CD8-positive, alpha-beta memory T cell (primary cell): ENCODE measurements around the gene PKD1L1. TPM values are rescaled to one million over a fixed set of nuclear protein-coding genes. Genes with fewer than 3 reads are reported as not detected.
"Not testable (repeated sequence)": the region's sequence is repeated elsewhere in the genome, so short reads cannot be mapped to it uniquely, and the experiment has no call there.

Experiments used
- CTCF ChIA-PET: fragments of 350-600 bp; sonication (Branson Sonifier 250); formaldehyde crosslinking; loops from one replicate; lab custom pipeline; 2021; ENCODE audit warnings: antibody characterized with exemption; lab: Charles Lee
- POLR2A ChIA-PET: fragments of 350-600 bp; sonication (Branson Sonifier 250); formaldehyde crosslinking; loops from one replicate; lab custom pipeline; 2021; ENCODE audit warnings: antibody characterized with exemption; lab: Charles Lee
- DNase-seq, 5 donors: peaks; one replicate each; pipeline versions ENCODE4 v3.0.0 to v3.0.0-alpha.2; 2020 to 2022; ENCODE audit warnings: mixed read lengths in 1 of 5
- H3K27ac ChIP-seq: one replicate; pipeline ENCODE4 v1.7.0; 2013; ENCODE audit warnings: low read depth, mild to moderate bottlenecking, low read length, moderate library complexity
- H3K27me3 ChIP-seq: 2 replicates; pipeline ENCODE4 v1.7.0; 2013; ENCODE audit warnings: low read length, mild to moderate bottlenecking; ENCODE audit not compliant: insufficient read depth, poor library complexity, severe bottlenecking
- H3K36me3 ChIP-seq: 2 replicates; pipeline ENCODE4 v1.7.0; 2013; ENCODE audit warnings: mild to moderate bottlenecking, low read length, moderate library complexity; ENCODE audit not compliant: insufficient read depth
- H3K4me1 ChIP-seq: 2 replicates; pipeline ENCODE4 v1.7.0; 2013; ENCODE audit warnings: mild to moderate bottlenecking, low read length, moderate library complexity; ENCODE audit not compliant: insufficient read depth
- H3K4me3 ChIP-seq: 2 replicates; pipeline ENCODE4 v1.7.0; 2013; ENCODE audit warnings: mild to moderate bottlenecking, low read length
- H3K9me3 ChIP-seq: 2 replicates; pipeline ENCODE4 v1.7.0; 2013; ENCODE audit warnings: mild to moderate bottlenecking, low read length
- H3K27ac Mint-ChIP-seq, 8 donors: one replicate each; pipeline ENCODE4 v1.8.0; 2020 to 2021; ENCODE audit warnings: mixed read lengths in 8 of 8, mild to moderate bottlenecking in 6 of 8, inconsistent platforms in 3 of 8, moderate library complexity in 3 of 8
- H3K27me3 Mint-ChIP-seq, 2 donors: one replicate each; pipeline ENCODE4 v1.8.0; 2020 to 2021; ENCODE audit warnings: mixed read lengths in 2 of 2, mild to moderate bottlenecking in 1 of 2, moderate library complexity in 1 of 2
- H3K36me3 Mint-ChIP-seq, 3 donors: one replicate each; pipeline ENCODE4 v1.8.0; 2020 to 2021; ENCODE audit warnings: mixed read lengths in 3 of 3, inconsistent platforms in 1 of 3, mild to moderate bottlenecking in 1 of 3
- H3K4me1 Mint-ChIP-seq, 3 donors: one replicate each; pipeline ENCODE4 v1.8.0; 2020 to 2021; ENCODE audit warnings: mixed read lengths in 3 of 3, inconsistent platforms in 1 of 3, mild to moderate bottlenecking in 1 of 3
- H3K4me3 Mint-ChIP-seq, 7 donors: one replicate each; pipeline ENCODE4 v1.8.0; 2020 to 2021; ENCODE audit warnings: mixed read lengths in 7 of 7, mild to moderate bottlenecking in 6 of 7, moderate library complexity in 4 of 7, inconsistent platforms in 2 of 7
- H3K9me3 Mint-ChIP-seq, 5 donors: one replicate each; pipeline ENCODE4 v1.8.0; 2020 to 2022; ENCODE audit warnings: mixed read lengths in 5 of 5, mild to moderate bottlenecking in 3 of 5, moderate library complexity in 2 of 5, inconsistent platforms in 1 of 5
- polyA plus RNA-seq: library from polyadenylated mRNA; unstranded; fragments of 300-500 nt; fragmentation: Illumina TruSeq; gene quantifications from one replicate; pipeline ENCODE4 v1.2.3, GENCODE V29; 2021
- total RNA-seq, 2 experiments: library from RNA; stranded (reverse); gene quantifications; one replicate each; pipeline ENCODE4 v1.2.3, GENCODE V29; 2021

The PKD1L1 gene
- total and polyA plus RNA-seq, 3 experiments from 2014 or later = 0.02 to 0.18 (median 0.18) TPM

DNA sequence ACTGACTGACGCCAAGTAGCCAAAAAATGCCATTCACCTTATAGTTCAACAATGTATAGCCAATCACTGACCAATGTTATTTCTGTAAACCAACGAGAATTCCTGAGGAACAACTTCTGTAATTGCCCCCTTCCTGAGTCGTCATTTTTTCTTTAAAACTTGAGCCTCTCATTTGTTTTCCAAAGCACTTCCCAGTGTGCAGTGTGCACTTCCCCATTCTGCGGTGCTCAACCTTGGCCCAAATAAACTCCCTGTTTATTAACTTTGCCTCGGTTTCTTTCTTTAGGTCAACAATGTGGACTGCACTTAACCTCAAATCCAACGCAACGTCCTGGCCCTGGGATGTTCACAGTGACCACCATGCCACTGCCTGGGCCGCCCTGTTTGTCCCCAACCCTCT is 15.1 kb downstream of the PKD1L1 start:
- DNase-seq = no peak
- no peaks in the 10 kb centered on the region for H3K9me3 Mint-ChIP-seq
- H3K9me3 ChIP-seq = no peaks in the 10 kb centered on the region
- no peaks in the 10 kb centered on the region for H3K4me1 Mint-ChIP-seq
- no peak overlapping the region for H3K27ac ChIP-seq
- H3K27ac Mint-ChIP-seq = no peak overlapping the region
- H3K4me3 ChIP-seq = no peak overlapping the region
- no peaks in the 10 kb centered on the region for H3K36me3 ChIP-seq
- peaks cover 0 to 3% (median 3%) of the 10 kb centered on the region in 3 donors for H3K36me3 Mint-ChIP-seq
- H3K4me1 ChIP-seq = no peaks in the 10 kb centered on the region
- H3K4me3 Mint-ChIP-seq = no peak overlapping the region
- no peaks in the 10 kb centered on the region for H3K27me3 ChIP-seq
- POLR2A ChIA-PET = no interaction called here
- peaks cover 0 to 2% of the 10 kb centered on the region in 2 donors for H3K27me3 Mint-ChIP-seq
- CTCF ChIA-PET = no interaction called here

DNA sequence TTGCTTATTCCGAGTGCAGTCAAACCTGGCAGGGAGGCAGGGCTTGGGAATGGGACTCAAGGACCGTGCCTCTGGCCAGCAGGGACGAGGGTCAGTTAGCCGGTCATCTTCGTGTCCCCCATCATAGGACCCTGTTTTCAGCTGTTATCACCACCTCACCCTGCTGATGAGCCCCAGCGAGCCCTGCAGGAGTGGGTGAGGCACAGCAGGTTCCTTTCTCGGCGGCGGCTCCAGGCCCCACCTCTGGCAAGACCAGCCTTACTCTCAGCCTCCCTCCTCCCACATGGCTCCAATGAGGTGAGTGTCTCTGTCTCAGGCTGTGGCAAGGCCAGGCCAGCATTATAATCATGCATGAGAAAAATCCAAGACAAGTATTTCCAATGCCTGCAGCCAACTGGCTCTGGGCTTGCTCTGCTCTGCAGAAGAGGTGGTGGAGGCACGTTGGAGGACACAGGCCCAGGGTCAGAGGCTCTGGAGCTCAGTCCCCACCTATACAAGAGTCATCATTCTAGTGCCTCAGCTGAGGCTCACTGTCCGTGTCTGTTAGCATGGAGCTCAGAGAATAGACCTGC is 15.7 kb downstream of the PKD1L1 start:
- H3K27ac Mint-ChIP-seq = no peak overlapping the region
- no peaks in the 10 kb centered on the region for H3K9me3 Mint-ChIP-seq
- H3K27me3 ChIP-seq = no peaks in the 10 kb centered on the region
- no peaks in the 10 kb centered on the region for H3K4me1 Mint-ChIP-seq
- ChIA-PET CTCF (no interaction called here), POLR2A (no interaction called here)
- H3K36me3 ChIP-seq = no peaks in the 10 kb centered on the region
- H3K27ac ChIP-seq = no peak overlapping the region
- no peak overlapping the region for H3K4me3 ChIP-seq
- no peak overlapping the region for H3K4me3 Mint-ChIP-seq
- H3K36me3 Mint-ChIP-seq = peaks cover 0 to 3% (median 3%) of the 10 kb centered on the region in 3 donors
- no peak for DNase-seq
- no peaks in the 10 kb centered on the region for H3K9me3 ChIP-seq
- peaks cover 0 to 2% of the 10 kb centered on the region in 2 donors for H3K27me3 Mint-ChIP-seq
- H3K4me1 ChIP-seq = no peaks in the 10 kb centered on the region

DNA sequence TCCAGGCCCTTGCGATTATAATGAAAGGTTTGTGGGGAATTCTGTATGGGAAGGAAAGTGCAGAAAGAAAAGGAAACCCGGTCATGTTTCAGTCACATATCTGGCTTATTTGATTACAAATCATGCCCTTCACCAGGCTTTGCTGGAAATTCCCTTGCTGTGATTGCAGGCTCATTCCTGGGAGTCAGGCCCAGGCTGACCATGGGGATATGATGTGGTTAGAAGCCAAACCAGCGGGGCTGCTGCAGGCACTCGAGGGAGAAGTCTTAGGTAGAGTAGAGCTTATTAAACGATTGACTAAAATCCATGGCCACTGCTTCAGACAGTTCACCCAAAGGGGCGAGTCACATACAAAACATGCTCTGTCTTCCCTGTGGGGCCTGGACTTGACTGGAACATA is 16.2 kb downstream of the PKD1L1 start:
- CTCF ChIA-PET = no interaction called here

DNA sequence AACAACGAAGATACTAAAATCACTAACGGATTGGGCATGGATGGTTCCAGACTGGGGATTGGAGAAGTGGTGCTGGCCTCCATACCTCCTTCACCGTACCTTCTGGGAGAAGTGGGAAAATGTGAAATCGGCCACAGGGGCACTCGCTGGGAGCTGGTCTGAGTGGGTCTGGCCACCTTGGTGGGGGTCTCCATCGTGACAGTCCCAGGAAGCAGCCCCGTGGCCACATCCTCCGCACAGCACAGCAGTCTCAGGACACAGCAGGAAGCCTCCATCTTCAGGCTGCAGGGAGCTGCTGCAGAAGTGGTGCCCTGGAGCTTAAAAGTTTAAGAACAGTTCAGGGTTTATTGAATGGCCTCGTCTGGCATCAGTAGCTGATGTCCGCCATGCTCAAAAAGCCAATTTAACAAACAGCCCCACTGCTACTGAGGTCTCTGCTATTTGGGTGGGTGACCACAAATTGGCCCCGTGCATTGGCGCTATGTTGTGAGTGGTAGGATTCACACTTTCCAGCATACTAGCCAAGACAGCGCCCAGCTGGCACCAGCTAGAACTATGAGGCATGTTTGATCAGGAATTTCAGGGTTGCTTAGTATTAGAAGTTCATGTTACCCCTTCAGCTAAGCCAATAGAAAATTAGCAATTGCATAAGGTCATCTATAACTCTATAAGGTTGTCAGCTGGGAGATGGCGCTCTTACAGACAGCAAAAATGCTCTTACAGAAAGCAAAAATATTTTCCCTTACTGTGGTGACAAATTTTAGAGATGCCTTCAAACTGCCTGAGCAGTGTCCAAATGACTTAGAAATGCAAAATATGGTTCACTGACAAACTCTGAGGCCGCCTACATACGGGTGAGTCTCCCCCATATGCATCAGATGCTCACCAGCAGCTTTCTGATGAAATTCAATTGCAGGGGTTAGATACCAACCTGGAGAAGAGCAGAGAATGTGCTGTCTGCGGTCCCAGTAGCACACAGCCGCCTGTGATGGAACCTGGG is 17.0 kb downstream of the PKD1L1 start:
- no peaks in the 10 kb centered on the region for H3K9me3 Mint-ChIP-seq
- Histone ChIP-seq H3K27me3 (no peaks in the 10 kb centered on the region), H3K9me3 (no peaks in the 10 kb centered on the region), H3K36me3 (no peaks in the 10 kb centered on the region), H3K27ac (no peak overlapping the region), H3K4me3 (no peak overlapping the region), H3K4me1 (no peaks in the 10 kb centered on the region)
- peaks cover 0 to 4% (median 2%) of the 10 kb centered on the region in 3 donors for H3K36me3 Mint-ChIP-seq
- peaks cover 0 to 2% of the 10 kb centered on the region in 2 donors for H3K27me3 Mint-ChIP-seq
- POLR2A ChIA-PET = no interaction called here
- no peak overlapping the region for H3K4me3 Mint-ChIP-seq
- no peak overlapping the region for H3K27ac Mint-ChIP-seq
- no peaks in the 10 kb centered on the region for H3K4me1 Mint-ChIP-seq
- no peak for DNase-seq
- CTCF ChIA-PET = no interaction called here

More for the DNA sequence above, 16.2 kb downstream of the PKD1L1 start:
- no peaks in the 10 kb centered on the region for H3K9me3 ChIP-seq
- no peak overlapping the region for H3K27ac Mint-ChIP-seq
- H3K4me3 ChIP-seq = no peak overlapping the region
- H3K9me3 Mint-ChIP-seq = no peaks in the 10 kb centered on the region
- no peaks in the 10 kb centered on the region for H3K36me3 ChIP-seq
- H3K4me3 Mint-ChIP-seq = no peak overlapping the region
- POLR2A ChIA-PET = no interaction called here
- no peaks in the 10 kb centered on the region for H3K4me1 Mint-ChIP-seq
- no peaks in the 10 kb centered on the region for H3K27me3 ChIP-seq
- no peak for DNase-seq
- H3K27me3 Mint-ChIP-seq = peaks cover 0 to 2% of the 10 kb centered on the region in 2 donors
- H3K27ac ChIP-seq = no peak overlapping the region
- peaks cover 0 to 3% (median 3%) of the 10 kb centered on the region in 3 donors for H3K36me3 Mint-ChIP-seq
- no peaks in the 10 kb centered on the region for H3K4me1 ChIP-seq

GRCh38 chr7:47924266-47924665 is 24.0 kb downstream of the PKD1L1 start:
- Mint-ChIP-seq H3K4me3 (no peak overlapping the region), H3K27me3 (peaks cover 0 to 2% of the 10 kb centered on the region in 2 donors), H3K4me1 (no peaks in the 10 kb centered on the region), H3K9me3 (peaks cover 0 to 3% (median 0%) of the 10 kb centered on the region in 5 donors), H3K36me3 (peaks cover 0 to 3% (median 0%) of the 10 kb centered on the region in 3 donors), H3K27ac (no peak overlapping the region)
- H3K4me3 ChIP-seq = no peak overlapping the region
- no peaks in the 10 kb centered on the region for H3K9me3 ChIP-seq
- no peak overlapping the region for H3K27ac ChIP-seq
- POLR2A ChIA-PET = no interaction called here
- no peak for DNase-seq
- CTCF ChIA-PET = no interaction called here
- H3K4me1 ChIP-seq = no peaks in the 10 kb centered on the region
- H3K36me3 ChIP-seq = no peaks in the 10 kb centered on the region
- H3K27me3 ChIP-seq = no peaks in the 10 kb centered on the region

- H3K4me1 ChIP-seq, H3K27ac ChIP-seq, H3K9me3 ChIP-seq, CTCF ChIA-PET, H3K4me1 Mint-ChIP-seq, H3K27ac Mint-ChIP-seq, H3K27me3 Mint-ChIP-seq, H3K27me3 ChIP-seq, H3K9me3 Mint-ChIP-seq, H3K4me3 Mint-ChIP-seq, DNase-seq, H3K36me3 Mint-ChIP-seq, H3K4me3 ChIP-seq, H3K36me3 ChIP-seq, POLR2A ChIA-PET: not testable (repeated sequence)
Measured at GRCh38 chr7:47923081-47923875, 25.0 kb downstream of the PKD1L1 start.

DNA sequence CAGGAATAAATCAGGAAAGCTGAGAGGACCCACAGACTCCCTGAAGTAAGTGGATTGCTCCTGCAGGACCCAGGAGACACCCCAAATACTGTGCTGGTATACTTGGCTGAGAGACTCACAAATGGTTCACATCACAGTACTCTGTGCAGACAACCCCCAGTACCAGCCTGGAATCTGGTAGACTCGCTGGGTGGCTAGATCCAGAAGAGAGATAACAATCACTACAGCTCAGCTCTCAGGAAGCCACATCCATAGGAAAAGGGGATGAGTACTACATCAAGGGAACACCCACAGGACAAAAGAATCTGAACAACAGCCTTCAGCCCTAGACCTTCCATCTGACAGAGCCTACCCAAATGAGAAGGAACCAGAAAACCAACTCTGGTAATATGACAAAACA is 31.8 kb downstream of the PKD1L1 start:
- DNase-seq, H3K4me1 ChIP-seq, H3K9me3 Mint-ChIP-seq, POLR2A ChIA-PET, H3K36me3 Mint-ChIP-seq, H3K4me1 Mint-ChIP-seq, H3K9me3 ChIP-seq, H3K27me3 Mint-ChIP-seq, CTCF ChIA-PET, H3K4me3 Mint-ChIP-seq, H3K36me3 ChIP-seq, H3K27ac ChIP-seq, H3K4me3 ChIP-seq, H3K27ac Mint-ChIP-seq, H3K27me3 ChIP-seq: not testable (repeated sequence)

DNA sequence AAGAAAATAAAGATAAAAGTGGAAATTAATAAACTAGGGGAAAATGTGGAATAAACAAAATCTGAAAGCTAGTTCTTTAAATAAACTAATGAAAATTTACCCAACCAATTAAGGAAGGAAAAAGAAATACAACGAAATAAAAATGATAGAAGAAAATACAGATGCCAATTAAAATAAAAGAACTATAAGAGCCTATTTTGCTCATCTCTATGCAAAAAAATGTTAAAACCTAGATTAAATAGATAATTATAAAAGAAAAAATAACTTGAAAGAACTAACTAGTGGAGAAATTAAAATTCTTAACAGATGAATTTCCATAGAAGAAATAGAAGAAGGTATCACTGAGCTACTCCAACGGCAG is 32.7 kb downstream of the PKD1L1 start:
- ChIA-PET POLR2A (no interaction called here), CTCF (interaction anchor here (1.2 kb wide), 1 partner anchor 30 kb away, joined by 3 read pairs; no protein-coding TSS in a partner anchor)
- no peaks in the 10 kb centered on the region for H3K9me3 Mint-ChIP-seq
- no peaks in the 10 kb centered on the region for H3K4me1 ChIP-seq
- no peak overlapping the region for H3K27ac ChIP-seq
- H3K36me3 ChIP-seq = no peaks in the 10 kb centered on the region
- H3K27me3 Mint-ChIP-seq = peaks cover 3 to 9% of the 10 kb centered on the region in 2 donors
- no peak overlapping the region for H3K27ac Mint-ChIP-seq
- no peaks in the 10 kb centered on the region for H3K4me1 Mint-ChIP-seq
- no peak overlapping the region for H3K4me3 Mint-ChIP-seq
- H3K36me3 Mint-ChIP-seq = peaks cover 0 to 3% (median 0%) of the 10 kb centered on the region in 3 donors
- DNase-seq = no peak
- no peaks in the 10 kb centered on the region for H3K9me3 ChIP-seq
- H3K27me3 ChIP-seq = no peaks in the 10 kb centered on the region
- H3K4me3 ChIP-seq = no peak overlapping the region
